HepG2 (cell line): ENCODE data around the gene RPL18.

Experiments
- ASH2L ChIP-seq: fragments of 300-600, 200-600 bp; sonication (generic); IDR thresholded peaks from 2 replicates; pipeline ENCODE4 v1.7.0; 2017; ENCODE audit warnings: low read depth, mild to moderate bottlenecking, moderate library complexity, mixed read lengths, low read length; ENCODE audit not compliant: insufficient read length
- FOSL1 ChIP-seq: sonication (generic); formaldehyde crosslinking; IDR thresholded peaks from 2 replicates; pipeline ENCODE4 v1.9.0; 2021; ENCODE audit warnings: missing genetic modification reagents, borderline replicate concordance
- HDAC2 ChIP-seq: sonication (generic); formaldehyde crosslinking; IDR thresholded peaks from 2 replicates; pipeline ENCODE4 v1.4.0; 2020; ENCODE audit warnings: missing genetic modification reagents
- POLR2AphosphoS5 ChIP-seq: IDR thresholded peaks from 2 replicates; pipeline ENCODE4 v1.6.1; 2012; ENCODE audit warnings: low read depth, low read length
- RARG ChIP-seq: sonication (generic); formaldehyde crosslinking; IDR thresholded peaks from 2 replicates; pipeline ENCODE4 v1.4.0; 2020; ENCODE audit warnings: low read depth, mild to moderate bottlenecking, missing genetic modification reagents
- ZNF224 ChIP-seq: sonication (generic); formaldehyde crosslinking; IDR thresholded peaks from 2 replicates; pipeline ENCODE4 v1.5.0; 2020; ENCODE audit warnings: mild to moderate bottlenecking, missing genetic modification reagents
- ZNF569 ChIP-seq: sonication (generic); formaldehyde crosslinking; IDR thresholded peaks from 2 replicates; pipeline ENCODE4 v1.5.0; 2020; ENCODE audit warnings: mild to moderate bottlenecking, missing genetic modification reagents, moderate library complexity, borderline replicate concordance
- ZNF629 ChIP-seq: sonication (generic); formaldehyde crosslinking; conservative IDR thresholded peaks from 2 replicates; pipeline ENCODE4 v1.5.0; 2020; ENCODE audit warnings: missing genetic modification reagents
- ZSCAN22 ChIP-seq: sonication (generic); formaldehyde crosslinking; IDR thresholded peaks from 2 replicates; pipeline ENCODE4 v1.4.0; 2020; ENCODE audit warnings: mild to moderate bottlenecking, missing genetic modification reagents
- TF ChIP-seq, protein P1 (sequence below): sonication (generic); formaldehyde crosslinking; IDR thresholded peaks from 2 replicates; pipeline ENCODE4 v1.8.1; 2023; ENCODE audit warnings: mild to moderate bottlenecking, missing genetic modification reagents
- TF ChIP-seq, protein P2 (sequence below): sonication (generic); formaldehyde crosslinking; IDR thresholded peaks from 2 replicates; pipeline ENCODE4 v1.5.0; 2020; ENCODE audit warnings: mild to moderate bottlenecking, missing genetic modification reagents, moderate library complexity

DNA sequence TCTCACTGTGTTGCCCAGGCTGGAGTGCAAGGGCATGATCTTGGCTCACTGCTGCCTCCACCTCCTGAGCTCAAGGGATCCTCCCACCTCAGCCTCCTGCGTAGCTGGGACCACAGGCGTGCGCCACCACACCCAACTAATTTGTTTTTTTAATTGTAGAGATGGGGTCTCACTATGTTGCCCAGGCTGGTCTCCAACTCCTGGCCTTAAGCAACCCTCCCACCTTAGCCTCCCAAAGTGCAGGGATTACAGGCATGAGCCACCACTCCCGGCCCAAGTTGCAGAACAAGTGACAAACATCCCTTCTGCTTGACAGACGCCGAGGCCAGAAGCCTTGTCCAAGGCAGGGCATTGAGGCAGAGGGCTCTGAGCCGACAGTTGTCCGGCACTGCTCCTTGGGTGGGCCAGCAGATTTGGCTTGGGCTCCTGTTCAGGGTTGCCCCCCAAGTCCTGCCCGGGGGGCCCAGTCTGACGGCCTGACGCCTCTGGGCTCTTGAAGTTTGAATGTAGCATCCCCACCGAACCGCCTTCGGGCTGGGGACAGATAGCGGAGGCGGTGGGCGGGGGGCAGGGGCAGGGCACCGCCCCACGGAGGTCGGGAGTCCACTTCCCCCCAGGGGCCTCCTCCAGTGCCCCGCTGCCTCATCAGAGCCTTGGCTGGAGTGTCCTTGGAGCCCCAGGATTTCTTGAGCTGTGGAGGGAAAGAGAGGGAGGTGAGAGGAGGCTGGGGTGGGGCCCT, 18.1 kb downstream of the RPL18 start:
- no peak for TF ChIP-seq ZNF629 (CRISPR knock-in tag)
- no peak for TF ChIP-seq FOSL1 (CRISPR knock-in tag)
- no peak for TF ChIP-seq RARG (CRISPR knock-in tag)
- no peak for TF ChIP-seq ZNF569 (CRISPR knock-in tag)
- TF ChIP-seq, protein P1, sequence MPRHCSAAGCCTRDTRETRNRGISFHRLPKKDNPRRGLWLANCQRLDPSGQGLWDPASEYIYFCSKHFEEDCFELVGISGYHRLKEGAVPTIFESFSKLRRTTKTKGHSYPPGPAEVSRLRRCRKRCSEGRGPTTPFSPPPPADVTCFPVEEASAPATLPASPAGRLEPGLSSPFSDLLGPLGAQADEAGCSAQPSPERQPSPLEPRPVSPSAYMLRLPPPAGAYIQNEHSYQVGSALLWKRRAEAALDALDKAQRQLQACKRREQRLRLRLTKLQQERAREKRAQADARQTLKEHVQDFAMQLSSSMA (CRISPR knock-in tag): no peak
- no peak for TF ChIP-seq POLR2AphosphoS5
- TF ChIP-seq ZNF224 (CRISPR knock-in tag): no peak
- peak; percentile 91 for TF ChIP-seq ZSCAN22 (CRISPR knock-in tag)
- no peak for TF ChIP-seq ASH2L
- TF ChIP-seq HDAC2 (CRISPR knock-in tag): no peak
- TF ChIP-seq, protein P2, sequence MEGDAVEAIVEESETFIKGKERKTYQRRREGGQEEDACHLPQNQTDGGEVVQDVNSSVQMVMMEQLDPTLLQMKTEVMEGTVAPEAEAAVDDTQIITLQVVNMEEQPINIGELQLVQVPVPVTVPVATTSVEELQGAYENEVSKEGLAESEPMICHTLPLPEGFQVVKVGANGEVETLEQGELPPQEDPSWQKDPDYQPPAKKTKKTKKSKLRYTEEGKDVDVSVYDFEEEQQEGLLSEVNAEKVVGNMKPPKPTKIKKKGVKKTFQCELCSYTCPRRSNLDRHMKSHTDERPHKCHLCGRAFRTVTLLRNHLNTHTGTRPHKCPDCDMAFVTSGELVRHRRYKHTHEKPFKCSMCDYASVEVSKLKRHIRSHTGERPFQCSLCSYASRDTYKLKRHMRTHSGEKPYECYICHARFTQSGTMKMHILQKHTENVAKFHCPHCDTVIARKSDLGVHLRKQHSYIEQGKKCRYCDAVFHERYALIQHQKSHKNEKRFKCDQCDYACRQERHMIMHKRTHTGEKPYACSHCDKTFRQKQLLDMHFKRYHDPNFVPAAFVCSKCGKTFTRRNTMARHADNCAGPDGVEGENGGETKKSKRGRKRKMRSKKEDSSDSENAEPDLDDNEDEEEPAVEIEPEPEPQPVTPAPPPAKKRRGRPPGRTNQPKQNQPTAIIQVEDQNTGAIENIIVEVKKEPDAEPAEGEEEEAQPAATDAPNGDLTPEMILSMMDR: no peak
